Left renal pelvis (tissue), 4 donors: ENCODE measurements around the gene MATN1. TPM values are rescaled to one million over a fixed set of nuclear protein-coding genes. Genes with fewer than 3 reads are reported as not detected.

Experiments used
- DNase-seq, 4 donors: peaks; one replicate each; pipeline ENCODE4 v3.0.0-alpha.2; 2013; ENCODE audit warnings: low read depth in 4 of 4, low spot score in 3 of 4
- polyA plus RNA-seq, 4 donors: library from polyadenylated mRNA; unstranded; fragments of 120-200 nt; gene quantifications; one replicate each; pipeline ENCODE4 v1.2.1, GENCODE V29; 2013; ENCODE audit not compliant: insufficient read length in 4 of 4

MATN1 gene
- polyA plus RNA-seq, 4 donors, result 0.13 to 0.32 (median 0.31) TPM

GRCh38 chr1:30758785-30759380 is 35.5 kb upstream of the MATN1 start:
- no peak for DNase-seq

GRCh38 chr1:30758121-30758688 is 34.8 kb upstream of the MATN1 start:
- no peak for DNase-seq

DNA sequence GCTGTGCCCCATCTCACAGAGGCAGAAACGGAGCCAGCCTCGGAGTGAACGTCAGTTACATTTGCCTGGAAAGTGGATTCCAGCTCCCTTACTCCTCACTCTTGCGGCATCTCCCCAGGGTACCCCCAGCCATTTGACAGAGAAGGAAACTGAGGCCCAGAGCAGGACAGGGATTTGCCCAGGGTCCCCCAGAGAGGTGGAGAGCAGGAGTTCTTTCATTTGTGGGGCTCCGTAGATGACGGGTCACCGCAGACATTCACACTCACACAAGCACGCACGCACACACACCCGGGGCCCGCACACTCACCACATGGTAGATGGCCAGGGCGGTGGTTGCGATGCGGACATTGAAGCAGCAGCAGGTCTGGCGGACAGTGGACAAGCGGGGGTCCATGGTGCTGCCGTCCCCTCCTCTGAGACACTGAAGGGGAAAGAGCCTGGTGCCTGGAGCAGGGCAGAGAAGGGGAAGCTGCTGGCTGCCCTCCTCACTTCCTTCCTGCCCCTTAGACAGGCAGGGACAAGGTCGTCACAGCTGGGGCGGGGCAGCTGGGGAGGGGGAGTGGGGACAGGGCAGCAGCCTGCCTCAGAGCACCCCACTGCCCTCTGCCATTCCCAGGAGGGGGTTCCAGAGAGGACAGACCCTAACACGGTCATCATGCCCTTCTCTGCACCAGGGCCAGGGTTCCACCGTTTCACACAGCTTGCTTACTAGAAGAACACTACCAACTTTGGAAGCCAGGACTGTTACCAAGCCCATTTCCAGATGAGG is 34.2 kb upstream of the MATN1 start, which contains the start of gene LAPTM5:
LAPTM5 (minus strand) TSS at position 423 of the 769 bp plus-strand sequence; CDS start at position 394, 29 bp downstream.
- no peak for DNase-seq

- DNase-seq, result no peak
Observed at GRCh38 chr1:30756545-30757351, 33.4 kb upstream of the MATN1 start.

DNA sequence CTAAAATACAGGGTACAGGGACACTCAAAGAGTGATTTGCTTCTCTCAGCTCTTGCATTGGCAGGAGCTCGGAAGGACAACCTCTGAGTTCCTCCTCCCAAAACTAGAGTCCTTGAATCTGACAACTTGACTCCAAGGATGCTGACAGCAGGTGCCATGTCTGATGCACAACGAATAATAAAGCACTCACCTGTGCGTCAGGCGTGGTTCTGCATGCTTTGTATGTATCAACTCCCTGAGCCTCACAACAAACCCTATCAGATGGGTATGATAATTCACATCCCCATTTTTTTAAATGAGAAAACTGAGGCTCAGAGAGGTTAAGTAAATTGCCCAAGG is 32.8 kb upstream of the MATN1 start:
- DNase-seq, result no peak

DNA sequence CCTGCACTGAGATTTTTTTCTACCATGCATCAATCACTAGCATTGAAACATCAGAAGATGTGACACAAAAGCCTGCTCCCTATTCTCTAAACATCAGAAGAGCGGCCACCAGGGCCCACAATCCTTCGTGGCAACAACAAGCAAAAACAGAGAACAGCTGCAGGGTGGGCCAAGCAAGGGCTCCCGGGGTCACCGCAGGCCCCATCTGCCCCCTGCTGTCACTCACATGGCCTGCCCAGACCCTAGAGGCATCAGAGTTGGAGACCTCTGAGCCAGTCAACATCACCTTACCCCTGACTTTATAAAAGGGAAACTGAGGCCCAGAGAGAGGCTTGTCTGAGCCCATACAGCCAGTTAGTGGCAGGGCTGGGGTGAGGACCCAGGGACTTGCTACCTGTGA is 32.4 kb upstream of the MATN1 start:
- DNase-seq, result no peak

- no peak for DNase-seq
Observed at GRCh38 chr1:30755334-30755733, 31.9 kb upstream of the MATN1 start.

GRCh38 chr1:30754684-30755171 is 31.3 kb upstream of the MATN1 start:
- DNase-seq, result no peak

DNA sequence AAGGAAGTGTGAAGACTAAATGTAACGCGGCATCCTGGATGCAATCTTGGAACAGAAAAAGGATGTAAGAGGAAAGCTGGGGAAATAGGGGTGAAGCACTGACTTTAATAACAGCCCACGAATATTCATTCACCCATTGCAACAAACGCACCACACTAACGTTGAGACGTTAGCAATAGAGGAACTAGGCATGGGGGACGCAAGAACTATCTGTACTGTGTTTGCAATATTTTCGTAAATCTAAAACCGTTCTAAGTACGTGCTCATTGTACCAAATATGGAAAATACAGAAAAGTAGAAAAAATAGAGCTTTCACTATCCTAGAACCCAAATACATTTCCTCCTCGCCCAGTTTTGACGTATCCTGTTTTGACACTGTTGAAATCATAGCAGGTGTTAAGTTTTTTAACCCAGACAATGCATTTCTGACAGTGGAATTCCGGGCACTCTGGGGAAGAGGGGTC is 30.3 kb upstream of the MATN1 start:
- no peak for DNase-seq

GRCh38 chr1:30753118-30753517 is 29.7 kb upstream of the MATN1 start:
- DNase-seq, result no peak

DNA sequence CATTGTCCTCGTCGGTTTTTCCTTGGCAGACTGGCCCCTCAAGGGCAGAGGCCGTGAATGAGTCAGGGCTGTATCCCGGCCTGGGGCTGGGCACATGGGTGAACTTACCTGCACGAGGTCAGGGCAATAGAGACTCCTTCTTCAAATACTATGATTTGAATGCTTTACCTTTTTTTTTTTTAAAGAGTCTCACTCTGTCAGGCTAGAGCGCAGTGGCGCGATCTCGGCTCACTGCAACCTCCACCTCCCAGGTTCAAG is 29.2 kb upstream of the MATN1 start:
- no peak for DNase-seq

DNA sequence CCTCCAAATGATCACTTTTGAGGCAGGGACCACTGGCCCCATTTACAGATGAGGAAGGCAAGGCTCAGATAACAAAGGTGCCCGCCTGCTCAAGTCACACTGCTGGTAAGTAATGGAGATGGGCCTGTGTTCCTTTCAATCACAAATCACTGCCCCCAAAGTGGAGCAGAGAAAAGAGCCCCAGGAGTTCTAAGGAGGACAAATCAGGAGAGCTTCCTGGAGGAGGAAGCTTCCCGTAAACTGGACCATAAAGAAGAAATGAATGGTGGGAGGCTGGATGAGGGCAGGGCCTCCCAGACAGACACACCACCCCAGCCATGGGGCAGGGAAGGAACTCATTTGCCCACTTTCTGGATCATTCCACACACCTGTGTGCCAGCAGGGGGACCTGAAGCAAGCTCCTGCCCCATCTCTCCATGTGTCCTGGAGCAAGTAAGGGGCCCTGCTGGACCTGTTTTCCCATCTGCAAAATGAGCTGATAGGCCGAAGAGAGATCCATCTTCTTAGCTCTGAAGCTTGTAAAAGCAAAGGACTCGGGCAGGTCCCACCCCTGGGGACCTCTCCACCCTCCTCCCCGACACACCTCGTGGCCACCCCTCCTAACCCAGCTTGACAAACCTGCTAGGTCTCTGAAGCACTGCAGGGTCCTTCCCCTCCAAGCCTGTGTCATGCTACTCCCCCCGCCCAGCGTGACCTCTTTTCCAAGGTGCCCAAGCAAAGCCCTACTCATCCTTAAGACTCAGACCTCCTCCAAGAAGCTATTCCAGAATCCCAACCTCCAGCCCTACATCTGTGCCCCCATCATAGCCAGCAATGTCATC is 28.7 kb upstream of the MATN1 start:
- DNase-seq, result no peak

GRCh38 chr1:30750731-30751291 is 27.4 kb upstream of the MATN1 start:
- DNase-seq, result no peak

DNA sequence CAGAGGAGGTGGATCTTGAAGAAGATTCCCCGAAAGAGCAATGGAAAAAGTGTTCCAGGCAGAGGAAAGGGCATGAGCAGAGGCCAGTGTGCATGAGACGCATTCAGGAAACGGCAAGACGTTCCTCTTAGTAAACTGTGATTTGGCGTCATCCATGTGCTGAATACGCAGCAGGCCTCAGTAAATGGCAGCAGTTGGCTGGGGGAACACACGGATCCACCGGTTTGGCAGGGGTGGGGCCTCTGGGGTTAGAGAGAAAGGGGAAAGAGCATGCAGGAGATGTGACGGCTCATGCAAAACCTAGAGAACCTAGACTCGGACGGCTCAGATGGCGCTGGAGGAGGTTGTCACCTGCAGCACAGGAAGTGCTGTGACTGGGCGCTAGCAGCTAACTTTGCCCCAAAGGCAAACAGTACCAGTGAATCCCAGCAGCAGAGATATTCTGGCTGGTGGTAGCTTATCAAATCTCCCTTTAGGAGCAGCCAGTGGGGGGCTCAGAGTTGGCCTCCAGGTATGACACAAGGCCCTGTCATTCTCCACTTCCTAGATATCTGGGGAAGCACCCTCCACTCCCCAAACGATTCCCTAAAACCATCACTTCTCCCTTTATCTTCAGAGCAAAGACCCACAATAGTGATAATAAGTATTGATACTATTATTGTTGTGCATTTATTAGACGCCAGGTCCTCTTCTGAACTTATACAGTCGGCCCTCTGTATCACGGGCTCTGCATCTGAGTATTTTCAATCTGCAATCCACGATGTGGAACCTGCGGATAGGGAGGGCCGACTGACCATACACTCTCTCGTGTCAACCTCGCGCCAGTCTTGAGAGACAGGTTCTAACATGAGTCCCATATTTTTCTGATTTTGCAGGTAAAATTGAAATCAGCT is 26.6 kb upstream of the MATN1 start:
- no peak for DNase-seq

DNA sequence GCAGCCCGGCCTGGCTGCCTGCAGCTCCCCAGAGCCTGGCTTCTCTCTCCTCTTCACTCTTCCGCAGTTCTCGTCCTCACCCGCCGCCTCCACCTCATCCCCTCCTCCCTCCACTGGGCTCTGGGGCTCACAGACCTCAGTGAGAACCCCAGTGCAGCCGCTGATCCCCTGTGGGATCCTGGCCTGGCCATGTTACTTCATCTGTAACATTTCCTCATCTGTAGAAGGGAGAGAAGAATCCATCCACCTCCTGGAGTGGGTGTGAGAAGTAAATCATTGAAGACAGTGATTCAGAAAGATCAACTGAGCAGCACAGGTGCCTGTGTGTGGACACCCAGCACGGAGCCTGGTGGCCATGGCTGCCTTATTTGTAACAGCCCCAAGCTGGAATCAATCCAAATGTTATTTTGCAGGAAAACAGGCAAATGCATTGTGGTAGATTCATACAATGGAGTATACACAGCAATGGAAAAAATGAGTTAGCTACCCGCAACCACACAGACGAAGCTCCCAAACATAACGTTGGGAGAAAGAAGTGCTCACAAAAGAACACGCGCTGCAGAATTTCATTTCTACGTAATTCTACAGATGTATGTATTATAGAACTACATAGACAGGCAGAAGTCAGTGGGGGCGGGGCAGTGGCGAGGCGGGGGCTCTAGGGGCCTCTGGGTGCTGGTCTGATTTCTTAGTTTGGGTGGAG is 25.5 kb upstream of the MATN1 start:
- no peak for DNase-seq

DNA sequence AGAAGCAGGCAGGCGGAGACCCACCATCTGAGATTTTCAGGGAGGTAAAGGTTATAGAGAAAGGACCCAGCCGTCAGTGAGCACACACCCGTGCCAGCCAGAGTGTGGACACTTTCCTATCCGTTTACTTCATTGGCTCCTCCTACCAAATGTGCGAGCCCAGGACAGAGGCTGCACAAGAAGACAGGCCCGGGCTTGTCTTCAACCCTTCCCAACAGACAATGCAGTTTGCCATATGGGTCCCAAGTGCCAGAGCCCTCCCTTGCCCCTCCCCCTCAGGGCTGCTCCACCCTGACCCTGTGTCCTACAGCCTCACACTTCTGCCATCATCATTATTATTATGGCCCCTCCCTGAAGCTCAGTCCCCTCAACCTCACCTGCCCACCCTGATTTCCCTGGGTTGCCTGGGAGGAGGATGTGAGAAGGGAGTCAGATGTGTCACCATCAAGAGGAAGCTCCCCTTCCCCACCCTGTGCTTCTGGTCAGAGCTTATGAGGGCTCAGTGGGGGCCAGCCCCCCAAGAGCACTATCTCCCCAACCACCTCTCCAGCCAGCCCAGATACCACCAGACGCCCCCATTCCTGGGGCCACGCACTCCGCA is 24.8 kb upstream of the MATN1 start:
- DNase-seq, result no peak

DNA sequence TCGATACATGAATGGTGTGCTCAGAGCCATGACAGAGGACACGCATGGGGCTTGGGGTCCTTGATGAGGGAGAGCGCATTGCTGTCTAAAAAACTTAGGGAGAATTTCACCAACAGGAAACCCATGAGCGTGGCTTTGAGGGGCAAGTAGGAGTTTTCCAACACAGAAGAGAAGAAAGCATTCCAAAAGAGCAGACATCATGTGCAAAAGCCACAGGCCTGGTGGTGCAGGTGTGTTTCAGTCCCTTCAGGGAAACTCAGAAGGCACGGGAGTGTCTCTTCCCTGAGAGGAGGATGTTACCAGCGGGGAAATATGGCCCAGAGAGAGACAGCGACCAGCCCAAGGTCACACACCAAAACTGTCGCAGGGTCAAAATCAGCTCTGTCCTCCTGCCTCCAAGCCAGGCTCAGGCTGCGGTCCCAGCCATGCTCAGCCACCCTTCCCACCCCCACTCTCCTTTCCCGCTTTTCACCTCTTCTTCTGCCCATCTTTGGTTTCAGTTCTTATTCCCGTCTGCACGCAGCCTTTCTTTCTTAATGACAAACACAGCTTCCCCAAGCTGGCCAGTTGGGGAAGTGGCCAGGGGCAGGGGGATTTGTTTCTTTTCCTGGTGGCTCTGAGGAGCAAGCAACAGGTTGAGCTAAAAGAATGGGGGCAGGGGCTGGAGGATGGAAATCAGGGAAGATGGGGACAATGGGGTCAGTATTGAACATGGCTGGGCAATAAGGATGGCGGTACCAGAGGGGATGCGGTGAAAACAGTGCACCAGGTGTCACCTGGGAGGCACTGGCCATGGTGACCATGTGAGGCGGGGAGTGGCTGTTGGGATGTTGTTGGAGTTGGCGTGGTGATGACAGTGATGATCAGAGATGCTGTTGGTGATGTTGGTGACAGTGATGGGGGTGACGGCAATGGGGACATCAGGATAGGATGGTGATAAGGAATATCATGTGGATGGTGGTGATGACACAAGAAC is 23.9 kb upstream of the MATN1 start:
- DNase-seq, result no peak
